Right lobe of liver (tissue), 6 donors: ENCODE data around the gene SPIRE1. TPM values are rescaled to one million over a fixed set of nuclear protein-coding genes. Genes with fewer than 3 reads are reported as not detected.

Source experiments
- ATAC-seq, 4 donors: fragments of 200-7000 bp; cut with Tn5 transposase; one replicate each; pipeline ENCODE4 v1.9.1; 2020; ENCODE audit warnings: mild to moderate bottlenecking in 4 of 4, moderate library complexity in 4 of 4
- DNase-seq, 3 donors: peaks; one replicate each; pipeline ENCODE4 v3.0.0-alpha.2; 2020
- H3K27ac ChIP-seq, 3 donors: fragments of 200-600 bp; one replicate each; pipeline ENCODE4 v1.8.0; 2022
- H3K27me3 ChIP-seq, 2 donors: fragments of 200-600 bp; one replicate each; pipeline ENCODE4 v1.8.0; 2022
- H3K36me3 ChIP-seq, 4 donors: fragments of 200-600 bp; sonication (generic) in 1 of 4; one replicate each; pipeline versions ENCODE4 v1.5.1 to v1.8.0; 2017 to 2022; ENCODE audit warnings: control low read depth in 1 of 4
- H3K4me1 ChIP-seq, 4 donors: fragments of 200-600 bp; sonication (generic) in 1 of 4; one replicate each; pipeline versions ENCODE4 v1.5.1 to v1.8.0; 2017 to 2022; ENCODE audit warnings: control low read depth in 1 of 4
- H3K4me3 ChIP-seq, 3 donors: fragments of 200-600 bp; one replicate each; pipeline ENCODE4 v1.8.0; 2022
- H3K9me3 ChIP-seq, 4 donors: fragments of 200-600 bp; sonication (generic) in 1 of 4; one replicate each; pipeline versions ENCODE4 v1.5.1 to v1.8.0; 2017 to 2022; ENCODE audit warnings: control low read depth in 1 of 4
- POLR2A ChIP-seq: fragments of 450-650 bp; IDR thresholded peaks from one replicate; pipeline ENCODE4 v1.6.1; 2017; ENCODE audit warnings: antibody characterized with exemption, mild to moderate bottlenecking
- WGBS: methylation state at CpG from one replicate; pipeline ENCODE4 v1.1.6; 2018; ENCODE audit warnings: low coverage, low lambda C conversion rate; ENCODE audit not compliant: insufficient coverage; ENCODE audit errors: missing lambda C conversion rate; 5-methylcytosine and 5-hydroxymethylcytosine counted together
- intact Hi-C, 2 donors: fragments of 100-400 bp; cut with DNase I; formaldehyde crosslinking; loops; one replicate each; pipeline versions ENCODE4 v1.11.2 to v1.14.1; 2022
- total RNA-seq, 6 experiments: library from RNA; depleted of rRNA in 2 of 6; stranded (reverse); fragments of >200 nt in 2 of 6; fragmentation: NEBNext Ultra II Directional in 3 of 6; extraction: Animal tissue kit (Norgen Biotek cat#: 25700) in 3 of 6; gene quantifications; one replicate each; pipeline versions ENCODE4 v1.1.0 to v1.2.4, GENCODE V29; 2016 to 2023
- TF ChIP-seq, protein P1 (sequence below), 4 donors: fragments of 200-600 bp in 3 of 4; fragments of 450-650 bp in 1 of 4; IDR thresholded peaks; one replicate each; pipeline versions ENCODE4 v1.5.1 to v1.8.0; 2016 to 2022; ENCODE audit warnings: antibody characterized with exemption in 4 of 4, mild to moderate bottlenecking in 2 of 4
- donor health status: DM: no; HTN: yes; CAD: no.
- donor health status: DM: no; HTN: no; CAD: no.
- donor health status: DM: no; HTN: no; CAD: no.
- donor health status: DM: no; HTN: yes; CAD: no.
- donor health status: DM: no; HTN: yes; CAD: no.

The SPIRE1 gene
- total RNA-seq, 6 experiments from 2014 or later, result 2.2 to 19.1 (median 7.9) TPM

- H3K9me3 ChIP-seq, result no peaks in the 10 kb centered on the region
- no peak overlapping the region for H3K27ac ChIP-seq
- ATAC-seq (no peak), DNase-seq (no peak)
- TF ChIP-seq, protein P1, sequence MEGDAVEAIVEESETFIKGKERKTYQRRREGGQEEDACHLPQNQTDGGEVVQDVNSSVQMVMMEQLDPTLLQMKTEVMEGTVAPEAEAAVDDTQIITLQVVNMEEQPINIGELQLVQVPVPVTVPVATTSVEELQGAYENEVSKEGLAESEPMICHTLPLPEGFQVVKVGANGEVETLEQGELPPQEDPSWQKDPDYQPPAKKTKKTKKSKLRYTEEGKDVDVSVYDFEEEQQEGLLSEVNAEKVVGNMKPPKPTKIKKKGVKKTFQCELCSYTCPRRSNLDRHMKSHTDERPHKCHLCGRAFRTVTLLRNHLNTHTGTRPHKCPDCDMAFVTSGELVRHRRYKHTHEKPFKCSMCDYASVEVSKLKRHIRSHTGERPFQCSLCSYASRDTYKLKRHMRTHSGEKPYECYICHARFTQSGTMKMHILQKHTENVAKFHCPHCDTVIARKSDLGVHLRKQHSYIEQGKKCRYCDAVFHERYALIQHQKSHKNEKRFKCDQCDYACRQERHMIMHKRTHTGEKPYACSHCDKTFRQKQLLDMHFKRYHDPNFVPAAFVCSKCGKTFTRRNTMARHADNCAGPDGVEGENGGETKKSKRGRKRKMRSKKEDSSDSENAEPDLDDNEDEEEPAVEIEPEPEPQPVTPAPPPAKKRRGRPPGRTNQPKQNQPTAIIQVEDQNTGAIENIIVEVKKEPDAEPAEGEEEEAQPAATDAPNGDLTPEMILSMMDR (IDR thresholded peaks at IDR 0.05), result no peak
- TF ChIP-seq POLR2A, result no peak
- H3K4me3 ChIP-seq, result no peak overlapping the region
- no peaks in the 10 kb centered on the region for H3K27me3 ChIP-seq
- 82% methylated on average over 1 of the region's 1 CpG for WGBS
- intact Hi-C loops, result no loop called here
- H3K36me3 ChIP-seq, result no peaks in the 10 kb centered on the region
- no peaks in the 10 kb centered on the region for H3K4me1 ChIP-seq
Measured at GRCh38 chr18:12585218-12585617, 72.7 kb downstream of the SPIRE1 start.

DNA sequence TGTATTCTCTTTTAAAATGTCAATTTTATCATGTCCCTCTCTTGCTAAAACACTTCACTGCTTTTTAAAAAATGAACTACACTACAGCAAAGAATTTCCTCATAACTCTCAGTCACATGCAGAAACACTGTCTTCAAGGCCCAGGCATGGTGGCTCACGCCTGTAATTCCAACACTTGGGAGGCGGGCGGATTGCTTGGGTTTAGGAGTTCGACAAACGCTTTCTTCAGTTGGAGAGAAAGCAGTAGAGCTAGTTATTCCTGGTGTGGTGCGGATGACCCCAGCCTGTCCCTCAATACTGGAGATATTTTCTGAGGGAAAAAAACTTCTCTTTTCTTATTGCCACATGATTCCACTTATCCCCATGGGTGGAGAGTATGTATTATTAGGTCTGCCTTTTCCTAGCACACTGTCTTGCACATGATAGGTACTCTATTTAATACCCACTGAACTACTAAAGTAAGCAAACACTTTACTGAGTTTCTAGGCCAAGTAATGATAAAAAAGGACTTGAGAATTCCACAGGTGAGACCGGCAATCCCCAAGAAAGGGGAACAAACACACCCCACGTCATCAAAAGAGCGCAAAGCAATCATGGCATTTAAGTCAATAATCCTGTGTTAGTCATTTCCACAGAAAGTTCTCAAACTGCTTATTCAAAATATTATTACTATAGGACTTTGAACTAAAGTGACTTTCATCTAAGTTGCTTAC, 77.1 kb downstream of the SPIRE1 start:
- Histone ChIP-seq H3K4me1 (no peaks in the 10 kb centered on the region), H3K27ac (no peak overlapping the region), H3K9me3 (no peaks in the 10 kb centered on the region), H3K27me3 (no peaks in the 10 kb centered on the region), H3K4me3 (no peak overlapping the region), H3K36me3 (no peaks in the 10 kb centered on the region)
- intact Hi-C loops, result no loop called here
- no peak for DNase-seq
- no peak for ATAC-seq
- TF ChIP-seq, protein P1 (IDR thresholded peaks at IDR 0.05), result no peak
- TF ChIP-seq POLR2A, result no peak
- WGBS, result 89% methylated on average over 7 of the region's 9 CpGs

DNA sequence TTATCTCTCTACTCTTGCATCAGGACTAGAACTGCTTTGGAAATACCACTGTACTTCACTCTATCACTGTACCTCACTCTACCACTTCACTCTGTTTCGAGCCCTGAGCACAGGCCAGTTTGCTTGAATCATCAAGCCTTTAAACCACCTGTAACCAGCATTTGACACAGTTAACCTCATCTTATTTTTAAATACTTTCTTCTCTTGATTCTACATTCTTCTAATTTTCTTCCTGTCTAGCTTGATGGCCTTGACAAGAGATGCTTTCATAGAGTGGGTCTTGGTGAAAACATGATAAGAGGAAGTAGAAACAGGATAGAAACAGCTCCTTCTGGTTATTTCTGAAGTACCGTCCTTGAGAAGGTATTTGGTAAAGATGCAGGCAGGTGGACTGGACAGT, 78.1 kb downstream of the SPIRE1 start:
- intact Hi-C loops, result no loop called here
- DNase-seq, result no peak
- 54% methylated on average over 2 of the region's 2 CpGs for WGBS
- peaks cover 0 to 6% (median 0%) of the 10 kb centered on the region in 4 donors for H3K4me1 ChIP-seq
- no peak for ATAC-seq
- H3K4me3 ChIP-seq, result no peak overlapping the region
- no peak overlapping the region for H3K27ac ChIP-seq
- H3K9me3 ChIP-seq, result no peaks in the 10 kb centered on the region
- TF ChIP-seq POLR2A, result no peak
- TF ChIP-seq, protein P1 (IDR thresholded peaks at IDR 0.05), result no peak
- no peaks in the 10 kb centered on the region for H3K36me3 ChIP-seq
- no peaks in the 10 kb centered on the region for H3K27me3 ChIP-seq

- no peak overlapping the region for H3K4me3 ChIP-seq
- intact Hi-C loops, result no loop called here
- DNase-seq (no peak), ATAC-seq (no peak)
- no peak for TF ChIP-seq POLR2A
- TF ChIP-seq, protein P1 (IDR thresholded peaks at IDR 0.05), result no peak
- no peak overlapping the region for H3K27ac ChIP-seq
- H3K4me1 ChIP-seq, result peaks cover 0 to 7% (median 0%) of the 10 kb centered on the region in 4 donors
- no peaks in the 10 kb centered on the region for H3K36me3 ChIP-seq
- WGBS, result 88% methylated on average over 1 of the region's 1 CpG
- no peaks in the 10 kb centered on the region for H3K27me3 ChIP-seq
- no peaks in the 10 kb centered on the region for H3K9me3 ChIP-seq
Measured at GRCh38 chr18:12577848-12578247, 80.1 kb downstream of the SPIRE1 start.
